ENCODE data around the gene SND1.

DNA sequence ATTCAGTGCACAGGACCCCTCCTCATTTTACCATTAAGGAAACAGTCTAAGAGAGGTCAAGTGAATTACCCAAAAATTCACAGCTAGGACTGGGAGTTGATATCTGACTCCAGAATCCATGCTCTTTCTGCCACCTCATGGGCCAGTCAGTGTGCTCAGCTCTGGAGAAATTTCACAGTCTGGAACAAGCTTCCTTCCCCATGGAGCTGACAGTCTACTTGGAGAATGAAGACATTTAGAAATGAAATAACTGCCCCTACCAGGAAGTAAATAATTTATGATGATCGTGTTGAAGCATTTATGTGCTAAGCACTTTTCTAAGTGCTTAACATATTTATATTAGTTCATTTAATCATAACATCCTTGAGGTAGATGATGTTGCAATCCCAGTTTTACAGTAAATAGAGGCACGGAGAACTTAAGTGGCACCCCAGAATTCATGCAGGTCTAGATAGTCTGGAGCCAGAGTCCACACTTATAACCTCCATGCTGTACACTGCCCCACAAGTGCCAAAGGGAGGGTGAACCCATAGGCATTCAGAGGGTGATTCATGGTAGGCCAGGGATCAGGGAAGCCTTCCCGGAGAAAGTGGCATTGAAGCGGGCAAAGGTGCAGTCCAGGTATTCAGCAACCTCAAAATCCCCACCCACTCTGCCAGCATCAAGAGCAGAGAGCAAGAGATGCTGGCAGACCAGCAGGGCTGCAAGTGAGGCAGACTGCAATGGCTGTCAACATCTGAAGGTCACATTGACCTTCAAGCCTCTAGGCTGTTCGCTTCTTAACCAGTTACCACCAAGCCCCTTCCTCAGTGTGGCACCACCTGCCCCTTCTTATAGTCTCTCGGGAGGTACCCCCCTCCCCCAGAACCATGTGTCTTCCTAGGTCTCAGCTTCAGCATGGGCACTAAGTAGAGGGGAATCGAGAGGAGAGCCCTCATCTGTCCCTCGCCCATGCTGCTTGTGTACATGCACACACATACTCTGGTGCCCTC is 417.7 kb downstream of the SND1 start:
- TF ChIP-seq ZNF677 (tag by site-specific recombination; IDR thresholded peaks at IDR 0.05) = no peak
- TF ChIP-seq PBX3 (CRISPR knock-in tag; IDR thresholded peaks at IDR 0.05) = no peak
- no peak for TF ChIP-seq ZNF274 (IDR thresholded peaks at IDR 0.05; ENCODE audit: low read length)
- no peak for TF ChIP-seq ZNF274 (tag by site-specific recombination; IDR thresholded peaks at IDR 0.05; ENCODE audit: borderline replicate concordance)
- TF ChIP-seq REST (tag by site-specific recombination; IDR thresholded peaks at IDR 0.05) = no peak
- no peak for TF ChIP-seq CTCF (tag by site-specific recombination; IDR thresholded peaks at IDR 0.05)
- TF ChIP-seq KLF8 (tag by site-specific recombination; IDR thresholded peaks at IDR 0.05) = no peak
- TF ChIP-seq ZNF302 (tag by site-specific recombination; IDR thresholded peaks at IDR 0.05; ENCODE audit: low read depth) = no peak
- TF ChIP-seq ZNF548 (tag by site-specific recombination; IDR thresholded peaks at IDR 0.05) = no peak
- no peak for TF ChIP-seq ZNF10 (tag by site-specific recombination; IDR thresholded peaks at IDR 0.05)
- TF ChIP-seq, protein P1, sequence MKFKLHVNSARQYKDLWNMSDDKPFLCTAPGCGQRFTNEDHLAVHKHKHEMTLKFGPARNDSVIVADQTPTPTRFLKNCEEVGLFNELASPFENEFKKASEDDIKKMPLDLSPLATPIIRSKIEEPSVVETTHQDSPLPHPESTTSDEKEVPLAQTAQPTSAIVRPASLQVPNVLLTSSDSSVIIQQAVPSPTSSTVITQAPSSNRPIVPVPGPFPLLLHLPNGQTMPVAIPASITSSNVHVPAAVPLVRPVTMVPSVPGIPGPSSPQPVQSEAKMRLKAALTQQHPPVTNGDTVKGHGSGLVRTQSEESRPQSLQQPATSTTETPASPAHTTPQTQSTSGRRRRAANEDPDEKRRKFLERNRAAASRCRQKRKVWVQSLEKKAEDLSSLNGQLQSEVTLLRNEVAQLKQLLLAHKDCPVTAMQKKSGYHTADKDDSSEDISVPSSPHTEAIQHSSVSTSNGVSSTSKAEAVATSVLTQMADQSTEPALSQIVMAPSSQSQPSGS (tag by site-specific recombination; IDR thresholded peaks at IDR 0.05; ENCODE audit: low read depth) = no peak
- TF ChIP-seq ZBTB21 (tag by site-specific recombination; IDR thresholded peaks at IDR 0.05) = no peak
- TF ChIP-seq ZNF280C (tag by site-specific recombination; IDR thresholded peaks at IDR 0.05) = no peak
